Natural killer cell (primary cell): ENCODE measurements around the gene BRCA1. TPM values are rescaled to one million over a fixed set of nuclear protein-coding genes. Genes with fewer than 3 reads are reported as not detected.

ENCODE experiments used
- ATAC-seq, 3 donors: fragments of 150-1000 bp in 2 of 3; fragments of 200-7000 bp in 1 of 3; cut with Tn5 transposase; 1 replicate in 1 of 3; 2 replicates in 2 of 3; pipeline ENCODE4 v1.10.0; 2021; ENCODE audit warnings: mild to moderate bottlenecking in 2 of 3, moderate library complexity in 2 of 3
- DNase-seq, 2 donors: peaks; one replicate each; pipeline versions ENCODE4 v3.0.0 to v3.0.0-alpha.2; 2013 to 2021; ENCODE audit warnings: mixed read lengths in 1 of 2
- H3K27ac ChIP-seq: one replicate; pipeline ENCODE4 v1.5.1; 2013; ENCODE audit warnings: mild to moderate bottlenecking, low read length
- H3K27me3 ChIP-seq: one replicate; pipeline ENCODE4 v1.6.1; 2013; ENCODE audit warnings: low read length; ENCODE audit not compliant: control insufficient read depth, insufficient read depth
- H3K36me3 ChIP-seq: one replicate; pipeline ENCODE4 v1.6.1; 2013; ENCODE audit warnings: low read length; ENCODE audit not compliant: control insufficient read depth, insufficient read depth
- H3K4me1 ChIP-seq: one replicate; pipeline ENCODE4 v1.6.1; 2013; ENCODE audit warnings: low read length; ENCODE audit not compliant: control insufficient read depth, insufficient read depth
- H3K4me3 ChIP-seq: one replicate; pipeline ENCODE4 v1.5.1; 2013; ENCODE audit warnings: low read length
- H3K9me3 ChIP-seq: one replicate; pipeline ENCODE4 v1.6.1; 2013; ENCODE audit warnings: low read length; ENCODE audit not compliant: control insufficient read depth, insufficient read depth
- H3K27ac Mint-ChIP-seq, 2 donors: one replicate each; pipeline ENCODE4 v1.8.0; 2022; ENCODE audit warnings: mild to moderate bottlenecking in 2 of 2, mixed read lengths in 2 of 2, moderate library complexity in 1 of 2
- H3K27me3 Mint-ChIP-seq, 2 donors: one replicate each; pipeline ENCODE4 v1.8.0; 2022; ENCODE audit warnings: low read depth in 2 of 2, mixed read lengths in 2 of 2
- H3K36me3 Mint-ChIP-seq: one replicate; pipeline ENCODE4 v1.8.0; 2022; ENCODE audit warnings: mixed read lengths
- H3K4me1 Mint-ChIP-seq, 2 donors: one replicate each; pipeline ENCODE4 v1.8.0; 2022; ENCODE audit warnings: mixed read lengths in 2 of 2
- H3K4me3 Mint-ChIP-seq: one replicate; pipeline ENCODE4 v1.8.0; 2022; ENCODE audit warnings: mild to moderate bottlenecking, moderate library complexity, mixed read lengths
- H3K9me3 Mint-ChIP-seq, 2 donors: one replicate each; pipeline ENCODE4 v1.8.0; 2022; ENCODE audit warnings: mixed read lengths in 2 of 2
- CTCF ChIP-seq: fragments of 200-600 bp; IDR thresholded peaks from one replicate; pipeline ENCODE4 v1.8.0; 2022; ENCODE audit warnings: antibody characterized with exemption
- WGBS: methylation state at CpG from one replicate; pipeline ENCODE4 v1.1.7; 2013; ENCODE audit warnings: missing lambda C conversion rate; ENCODE audit not compliant: insufficient coverage; 5-methylcytosine and 5-hydroxymethylcytosine counted together
- intact Hi-C: fragments of 100-400 bp; cut with micrococcal nuclease; formaldehyde crosslinking; loops from one replicate; pipeline ENCODE4 v1.14.2; 2022
- total RNA-seq, 4 donors: library from RNA; stranded (reverse); fragments of 120-200 nt in 1 of 4; gene quantifications; one replicate each; pipeline versions ENCODE4 v1.2.3 to v1.2.4, GENCODE V29; 2013 to 2022

Gene BRCA1
- total RNA-seq, 3 donors from 2014 or later (not counting 1 experiment from before 2014, with no cell fraction given), result 5.7 to 9.9 (median 8.6) TPM

GRCh38 chr17:43025766-43026537 lies 99.2 kb downstream of the BRCA1 start:
- DNase-seq (peak in 1 of 2 donors; percentile 34), ATAC-seq (no peak)
- no peaks in the 10 kb centered on the region for H3K9me3 Mint-ChIP-seq
- peaks cover 10 to 22% of the 10 kb centered on the region in 2 donors for H3K4me1 Mint-ChIP-seq
- WGBS, result 77% methylated on average over 15 of the region's 16 CpGs
- no peaks in the 10 kb centered on the region for H3K27me3 Mint-ChIP-seq
- Histone ChIP-seq H3K27me3 (no peaks in the 10 kb centered on the region), H3K4me1 (peaks cover 32% of the 10 kb centered on the region), H3K9me3 (no peaks in the 10 kb centered on the region), H3K4me3 (no peak overlapping the region), H3K27ac (no peak overlapping the region), H3K36me3 (no peaks in the 10 kb centered on the region)
- peak overlapping the region in 1 of 2 donors; percentile 95 for H3K27ac Mint-ChIP-seq
- intact Hi-C loops, result loop anchor here (2.0 to 10.0 kb wide), 4 partner anchors 99 to 457 kb away; partner anchors contain the start of genes BRCA1 and DHX8
- TF ChIP-seq CTCF, result no peak
- peak overlapping the region; percentile 82 for H3K4me3 Mint-ChIP-seq
- H3K36me3 Mint-ChIP-seq, result no peaks in the 10 kb centered on the region

- ATAC-seq (no peak), DNase-seq (no peak)
- peak overlapping the region; percentile 81 to 95 for H3K27ac Mint-ChIP-seq
- no peak for TF ChIP-seq CTCF
- H3K9me3 Mint-ChIP-seq, result no peaks in the 10 kb centered on the region
- H3K27ac ChIP-seq, result no peak overlapping the region
- no peaks in the 10 kb centered on the region for H3K36me3 Mint-ChIP-seq
- H3K4me3 ChIP-seq, result peak overlapping the region; percentile 18
- H3K27me3 ChIP-seq, result no peaks in the 10 kb centered on the region
- peak overlapping the region; percentile 82 for H3K4me3 Mint-ChIP-seq
- 14% methylated on average over 27 of the region's 27 CpGs for WGBS
- peaks cover 10 to 26% of the 10 kb centered on the region in 2 donors for H3K4me1 Mint-ChIP-seq
- no peaks in the 10 kb centered on the region for H3K36me3 ChIP-seq
- H3K27me3 Mint-ChIP-seq, result no peaks in the 10 kb centered on the region
- peaks cover 34% of the 10 kb centered on the region for H3K4me1 ChIP-seq
- no peaks in the 10 kb centered on the region for H3K9me3 ChIP-seq
- intact Hi-C loops, result loop anchor here (2.0 to 10.0 kb wide), 4 partner anchors 100 to 458 kb away; partner anchors contain the start of genes BRCA1 and DHX8
These were observed 99.9 kb downstream of the BRCA1 start for GRCh38 chr17:43025290-43025657.

- peaks cover 34% of the 10 kb centered on the region for H3K4me1 ChIP-seq
- no peaks in the 10 kb centered on the region for H3K27me3 ChIP-seq
- H3K9me3 Mint-ChIP-seq, result no peaks in the 10 kb centered on the region
- H3K4me3 Mint-ChIP-seq, result peak within 1 kb of the TSS; percentile 95
- no peaks in the 10 kb centered on the region for H3K36me3 Mint-ChIP-seq
- under 1% methylated on average over 52 of the region's 61 CpGs for WGBS
- peak; percentile 68 to 77 (median 72) for ATAC-seq
- peak within 1 kb of the TSS; percentile 59 for H3K27ac ChIP-seq
- peak; percentile 75 to 89 for DNase-seq
- H3K27ac Mint-ChIP-seq, result peak within 1 kb of the TSS; percentile 81 to 95
- H3K9me3 ChIP-seq, result no peaks in the 10 kb centered on the region
- H3K36me3 ChIP-seq, result no peaks in the 10 kb centered on the region
- H3K27me3 Mint-ChIP-seq, result no peaks in the 10 kb centered on the region
- peaks cover 10 to 32% of the 10 kb centered on the region in 2 donors for H3K4me1 Mint-ChIP-seq
- H3K4me3 ChIP-seq, result peak within 1 kb of the TSS; percentile 63
- TF ChIP-seq CTCF, result peak; percentile 49
- intact Hi-C loops, result loop anchor here (2.0 to 10.0 kb wide), 6 partner anchors 100 to 458 kb away; partner anchors contain the start of genes BRCA1, DHX8 and NBR1
These were observed 100.5 kb downstream of the BRCA1 start, which contains the start of gene RND2 for GRCh38 chr17:43024407-43025289. RND2 (plus strand) TSS chr17:43025231; CDS start chr17:43025348, 117 bp downstream.
